H9 (cell line): ENCODE results near the gene NEB. TPM values are rescaled to one million over a fixed set of nuclear protein-coding genes. Genes with fewer than 3 reads are reported as not detected.

Experiments
- DNase-seq: peaks from one replicate; pipeline ENCODE4 v3.0.0-alpha.2; 2017
- H2AFZ ChIP-seq: one replicate; pipeline ENCODE4 v1.6.1; 2013; ENCODE audit warnings: mild to moderate bottlenecking, low read length, control low read depth, moderate library complexity
- H2AK5ac ChIP-seq: 2 replicates; pipeline ENCODE4 v1.6.1; 2013; ENCODE audit warnings: low read length, control low read depth, mixed read lengths; ENCODE audit not compliant: insufficient read length
- H2BK120ac ChIP-seq: one replicate; pipeline ENCODE4 v1.6.1; 2013; ENCODE audit warnings: low read depth, mild to moderate bottlenecking, low read length, control low read depth, inconsistent platforms; ENCODE audit not compliant: poor library complexity, severe bottlenecking
- H2BK12ac ChIP-seq: 2 replicates; pipeline ENCODE4 v1.6.1; 2013; ENCODE audit warnings: low read length, control low read depth, mixed read lengths, low read depth; ENCODE audit not compliant: insufficient read length
- H2BK15ac ChIP-seq: 2 replicates; pipeline ENCODE4 v1.6.1; 2013; ENCODE audit warnings: low read depth, low read length, control low read depth
- H2BK20ac ChIP-seq: one replicate; pipeline ENCODE4 v1.6.1; 2013; ENCODE audit warnings: low read depth, mild to moderate bottlenecking, low read length, control low read depth, inconsistent platforms; ENCODE audit not compliant: poor library complexity, severe bottlenecking
- H2BK5ac ChIP-seq: 2 replicates; pipeline ENCODE4 v1.6.1; 2013; ENCODE audit warnings: low read length, control low read depth, mixed read lengths; ENCODE audit not compliant: insufficient read length
- H3K14ac ChIP-seq: 2 replicates; pipeline ENCODE4 v1.6.1; 2013; ENCODE audit warnings: low read length, control low read depth; ENCODE audit not compliant: insufficient read depth
- H3K18ac ChIP-seq: 2 replicates; pipeline ENCODE4 v1.6.1; 2013; ENCODE audit warnings: low read depth, mild to moderate bottlenecking, mixed read lengths, low read length, control low read depth; ENCODE audit not compliant: insufficient read length
- H3K23ac ChIP-seq: 2 replicates; pipeline ENCODE4 v1.6.1; 2013; ENCODE audit warnings: low read length, control low read depth, mixed read lengths, low read depth; ENCODE audit not compliant: insufficient read length
- H3K23me2 ChIP-seq: 2 replicates; pipeline ENCODE4 v1.6.1; 2013; ENCODE audit warnings: low read depth, mild to moderate bottlenecking, mixed read lengths, low read length, control low read depth; ENCODE audit not compliant: insufficient read length, poor library complexity, severe bottlenecking
- H3K27ac ChIP-seq: 2 replicates; pipeline ENCODE4 v1.5.1; 2013; ENCODE audit warnings: low read length, control low read depth, mixed read lengths, low read depth; ENCODE audit not compliant: insufficient read length
- H3K27me3 ChIP-seq: 2 replicates; pipeline ENCODE4 v1.6.1; 2013; ENCODE audit warnings: low read length, control low read depth, inconsistent platforms; ENCODE audit not compliant: insufficient read depth
- H3K4ac ChIP-seq: 2 replicates; pipeline ENCODE4 v1.6.1; 2013; ENCODE audit warnings: low read depth, mild to moderate bottlenecking, control low read depth, inconsistent platforms, low read length, moderate library complexity
- H3K4me1 ChIP-seq: 2 replicates; pipeline ENCODE4 v1.6.1; 2013; ENCODE audit warnings: low read length, control low read depth, inconsistent platforms; ENCODE audit not compliant: insufficient read depth
- H3K4me2 ChIP-seq: 2 replicates; pipeline ENCODE4 v1.6.1; 2013; ENCODE audit warnings: low read length, control low read depth, mixed read lengths; ENCODE audit not compliant: insufficient read length, insufficient read depth
- H3K56ac ChIP-seq: 2 replicates; pipeline ENCODE4 v1.6.1; 2013; ENCODE audit warnings: low read depth, mild to moderate bottlenecking, mixed read lengths, low read length, control low read depth; ENCODE audit not compliant: insufficient read length
- H3K79me1 ChIP-seq: 2 replicates; pipeline ENCODE4 v1.6.1; 2013; ENCODE audit warnings: low read depth, mild to moderate bottlenecking, moderate library complexity, low read length, control low read depth, inconsistent platforms; ENCODE audit not compliant: insufficient read depth, poor library complexity, severe bottlenecking
- H3K79me2 ChIP-seq: 2 replicates; pipeline ENCODE4 v1.6.1; 2013; ENCODE audit warnings: low read length, control low read depth, inconsistent platforms; ENCODE audit not compliant: insufficient read depth
- H3K9ac ChIP-seq: 2 replicates; pipeline ENCODE4 v1.6.1; 2013; ENCODE audit warnings: low read length, control low read depth, mixed read lengths; ENCODE audit not compliant: insufficient read length; ENCODE audit errors: extremely low read depth
- H3K9me3 ChIP-seq: one replicate; pipeline ENCODE4 v1.6.1; 2013; ENCODE audit warnings: low read depth, low read length, inconsistent platforms; ENCODE audit not compliant: control insufficient read depth
- H3T11ph ChIP-seq: one replicate; pipeline ENCODE4 v1.6.1; 2013; ENCODE audit warnings: mild to moderate bottlenecking, low read length, control low read depth, inconsistent platforms
- H4K20me1 ChIP-seq: one replicate; pipeline ENCODE4 v1.6.1; 2013; ENCODE audit not compliant: control insufficient read depth, insufficient read length, insufficient read depth
- H4K5ac ChIP-seq: 2 replicates; pipeline ENCODE4 v1.6.1; 2013; ENCODE audit warnings: low read depth, mild to moderate bottlenecking, mixed read lengths, low read length, control low read depth; ENCODE audit not compliant: insufficient read length
- H4K8ac ChIP-seq: replicated peaks from 2 replicates; pipeline ENCODE4 v1.6.1; 2013; ENCODE audit warnings: low read length, control low read depth, mixed read lengths, low read depth; ENCODE audit not compliant: insufficient read length
- H4K91ac ChIP-seq: 2 replicates; pipeline ENCODE4 v1.6.1; 2013; ENCODE audit warnings: low read depth, mild to moderate bottlenecking, moderate library complexity, mixed read lengths, low read length, control low read depth; ENCODE audit not compliant: insufficient read length
- H3K27ac Mint-ChIP-seq, 3 experiments: 2 replicates in 2 of 3; 3 replicates in 1 of 3; pipeline ENCODE4 v1.8.0; 2020 to 2021; ENCODE audit warnings: mixed read lengths in 3 of 3, mild to moderate bottlenecking in 1 of 3, moderate library complexity in 1 of 3
- H3K27me3 Mint-ChIP-seq: 2 replicates; pipeline ENCODE4 v1.8.0; 2021; ENCODE audit warnings: low read depth, mild to moderate bottlenecking, moderate library complexity, mixed read lengths
- H3K36me3 Mint-ChIP-seq, 3 experiments: 2 replicates in 2 of 3; 3 replicates in 1 of 3; pipeline ENCODE4 v1.8.0; 2020 to 2021; ENCODE audit warnings: low read depth in 3 of 3, mixed read lengths in 3 of 3; ENCODE audit not compliant: insufficient read depth in 1 of 3
- H3K4me1 Mint-ChIP-seq, 2 experiments: 2 replicates each; pipeline ENCODE4 v1.8.0; 2020; ENCODE audit warnings: mixed read lengths in 2 of 2
- H3K4me3 Mint-ChIP-seq, 2 experiments: 2 replicates in 1 of 2; 3 replicates in 1 of 2; pipeline ENCODE4 v1.8.0; 2020 to 2021; ENCODE audit warnings: mild to moderate bottlenecking in 2 of 2, mixed read lengths in 2 of 2, moderate library complexity in 1 of 2
- H3K9me3 Mint-ChIP-seq, 2 experiments: 2 replicates in 1 of 2; 3 replicates in 1 of 2; pipeline ENCODE4 v1.8.0; 2020; ENCODE audit warnings: mild to moderate bottlenecking in 2 of 2, mixed read lengths in 2 of 2, moderate library complexity in 1 of 2
- total RNA-seq: library from RNA; stranded (reverse); gene quantifications from 2 replicates; pipeline ENCODE4 v1.2.1, GENCODE V29; 2021
- TF ChIP-seq, protein P1 (sequence below): fragments of 200-600 bp; sonication (generic); conservative IDR thresholded peaks from 3 replicates; pipeline ENCODE4 v1.8.0; 2021; ENCODE audit warnings: antibody characterized with exemption, mild to moderate bottlenecking

Gene NEB
- total RNA-seq, 1 experiment from 2014 or later, result 0.98 TPM

DNA sequence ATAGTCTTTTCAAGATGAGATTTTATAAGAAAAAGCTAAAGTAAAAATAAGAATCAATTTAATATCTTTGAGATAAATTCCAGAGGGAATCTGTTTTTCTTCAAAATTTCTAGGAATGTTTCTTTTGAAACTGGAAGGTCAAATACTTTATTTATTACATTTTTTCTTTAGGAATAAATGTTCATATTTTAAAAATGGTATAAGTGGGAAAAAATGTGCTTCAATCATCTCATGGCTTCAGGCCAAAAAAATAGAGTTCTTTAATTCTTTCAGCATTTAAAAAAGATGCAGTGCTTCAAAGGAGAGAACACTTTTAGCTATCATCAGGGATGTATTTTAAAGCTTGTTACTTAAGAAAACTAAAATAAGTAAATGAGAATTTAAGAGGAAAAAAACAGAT lies 110.6 kb downstream of the NEB start:
- H3K27ac ChIP-seq, result no peak overlapping the region
- TF ChIP-seq, protein P1, sequence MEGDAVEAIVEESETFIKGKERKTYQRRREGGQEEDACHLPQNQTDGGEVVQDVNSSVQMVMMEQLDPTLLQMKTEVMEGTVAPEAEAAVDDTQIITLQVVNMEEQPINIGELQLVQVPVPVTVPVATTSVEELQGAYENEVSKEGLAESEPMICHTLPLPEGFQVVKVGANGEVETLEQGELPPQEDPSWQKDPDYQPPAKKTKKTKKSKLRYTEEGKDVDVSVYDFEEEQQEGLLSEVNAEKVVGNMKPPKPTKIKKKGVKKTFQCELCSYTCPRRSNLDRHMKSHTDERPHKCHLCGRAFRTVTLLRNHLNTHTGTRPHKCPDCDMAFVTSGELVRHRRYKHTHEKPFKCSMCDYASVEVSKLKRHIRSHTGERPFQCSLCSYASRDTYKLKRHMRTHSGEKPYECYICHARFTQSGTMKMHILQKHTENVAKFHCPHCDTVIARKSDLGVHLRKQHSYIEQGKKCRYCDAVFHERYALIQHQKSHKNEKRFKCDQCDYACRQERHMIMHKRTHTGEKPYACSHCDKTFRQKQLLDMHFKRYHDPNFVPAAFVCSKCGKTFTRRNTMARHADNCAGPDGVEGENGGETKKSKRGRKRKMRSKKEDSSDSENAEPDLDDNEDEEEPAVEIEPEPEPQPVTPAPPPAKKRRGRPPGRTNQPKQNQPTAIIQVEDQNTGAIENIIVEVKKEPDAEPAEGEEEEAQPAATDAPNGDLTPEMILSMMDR, result no peak

More for the DNA sequence above, 110.6 kb downstream of the NEB start:
- no peaks in the 10 kb centered on the region; the same call in 1 of the 2 replicates for H3K79me2 ChIP-seq
- DNase-seq, result no peak
- H3K79me1 ChIP-seq, result no peaks in the 10 kb centered on the region
- H3K36me3 Mint-ChIP-seq, result no peaks in the 10 kb centered on the region
- H3K23me2 ChIP-seq, result no peaks in the 10 kb centered on the region
- H4K5ac ChIP-seq, result no peak overlapping the region
- H3K4me1 Mint-ChIP-seq, result no peaks in the 10 kb centered on the region
- H3K56ac ChIP-seq, result no peak overlapping the region
- no peak overlapping the region for H3K4me2 ChIP-seq
- H2BK20ac ChIP-seq, result no peak overlapping the region
- H3K9me3 Mint-ChIP-seq, result no peaks in the 10 kb centered on the region
- H3K27me3 ChIP-seq, result no peaks in the 10 kb centered on the region
- H2BK12ac ChIP-seq, result no peak overlapping the region
- H3K9ac ChIP-seq, result no peak overlapping the region
- H4K20me1 ChIP-seq, result no peaks in the 10 kb centered on the region
- H3K4me1 ChIP-seq, result no peaks in the 10 kb centered on the region
- H2AFZ ChIP-seq, result no peak overlapping the region
- no peak overlapping the region for H3T11ph ChIP-seq
- H2AK5ac ChIP-seq, result no peak overlapping the region
- no peak overlapping the region for H2BK15ac ChIP-seq
- no peak overlapping the region for H2BK120ac ChIP-seq
- H3K27ac Mint-ChIP-seq, result no peak overlapping the region
- H4K8ac ChIP-seq, result no peak overlapping the region
- no peak overlapping the region for H3K14ac ChIP-seq
- no peak overlapping the region for H3K18ac ChIP-seq
- no peak overlapping the region for H4K91ac ChIP-seq
- H3K4ac ChIP-seq, result no peak overlapping the region
- H3K27me3 Mint-ChIP-seq, result peaks cover 2% of the 10 kb centered on the region; the same call in 1 of the 2 replicates
- no peak overlapping the region for H3K4me3 Mint-ChIP-seq
- H3K9me3 ChIP-seq, result no peaks in the 10 kb centered on the region
- no peak overlapping the region for H3K23ac ChIP-seq
- no peak overlapping the region for H2BK5ac ChIP-seq
